GM19455 (cell line): Measurements from ENCODE around the gene PPP2R3C.
A peak's percentile ranks its signal among the peaks of the same experiment; 100 is the strongest.
"Not testable (repeated sequence)": the region's sequence is repeated elsewhere in the genome, so short reads cannot be mapped to it uniquely, and the experiment has no call there.

ENCODE experiments used
- ATAC-seq: cut with Tn5 transposase; IDR thresholded peaks from one replicate; pipeline ENCODE4 v1.9.1; 2021; ENCODE audit not compliant: unreplicated experiment

Gene PPP2R3C

GRCh38 chr14:35065731-35066130 is 56.1 kb downstream of the PPP2R3C start:
- not testable (repeated sequence) for ATAC-seq

- ATAC-seq, result not testable (repeated sequence)
These were observed 60.5 kb downstream of the PPP2R3C start for GRCh38 chr14:35061113-35061791.

GRCh38 chr14:35052637-35053036 is 69.2 kb downstream of the PPP2R3C start:
- ATAC-seq, result no peak

GRCh38 chr14:35051796-35052195 is 70.0 kb downstream of the PPP2R3C start:
- ATAC-seq, result no peak

- no peak for ATAC-seq
These were observed 71.1 kb downstream of the PPP2R3C start for GRCh38 chr14:35050652-35051051.

- ATAC-seq, result no peak
These were observed 73.7 kb downstream of the PPP2R3C start for GRCh38 chr14:35047976-35048513.

GRCh38 chr14:35046751-35047536 is 74.8 kb downstream of the PPP2R3C start:
- peak; percentile 35 for ATAC-seq

GRCh38 chr14:35046048-35046750 is 75.6 kb downstream of the PPP2R3C start, which contains the start of gene FAM177A1:
FAM177A1 (plus strand) TSS chr14:35046272; CDS start chr14:35046464, 192 bp downstream.
- peak; percentile 94 for ATAC-seq

GRCh38 chr14:35045798-35046047 is 76.1 kb downstream of the PPP2R3C start:
- ATAC-seq, result no peak

- no peak for ATAC-seq
These were observed 76.6 kb downstream of the PPP2R3C start for GRCh38 chr14:35044939-35045797.

- ATAC-seq, result no peak
These were observed 78.7 kb downstream of the PPP2R3C start for GRCh38 chr14:35043046-35043445.

- no peak for ATAC-seq
These were observed 79.2 kb downstream of the PPP2R3C start for GRCh38 chr14:35042632-35043031.

GRCh38 chr14:35038312-35038711 is 83.5 kb downstream of the PPP2R3C start:
- ATAC-seq, result not testable (repeated sequence)
